Caco-2 (cell line): Measurements from ENCODE around the gene CACNA1I. TPM values are rescaled to one million over a fixed set of nuclear protein-coding genes. Genes with fewer than 3 reads are reported as not detected.

ENCODE experiments used
- BruUV-seq: library from RNA; stranded (reverse); fragments of 400-500 nt; replicated peaks from 2 replicates; lab custom pipeline; 2021; lab: Mats Ljungman, UMichigan
- CTCF ChIA-PET: fragments of 300-600 bp; sonication (Branson Sonifier 250); formaldehyde crosslinking; loops from one replicate; lab custom pipeline; 2022; ENCODE audit warnings: antibody characterized with exemption; lab: Charles Lee
- POLR2A ChIA-PET: fragments of 300-600 bp; sonication (Branson Sonifier 250); formaldehyde crosslinking; loops from one replicate; lab custom pipeline; 2022; ENCODE audit warnings: antibody characterized with exemption; lab: Charles Lee
- DNase-seq, 2 experiments: peaks; one replicate each; pipeline versions ENCODE4 v3.0.0 to v3.0.0-alpha.2; 2020 to 2022
- H3K27me3 ChIP-seq: replicated peaks from 2 replicates; pipeline ENCODE4 v1.6.0; 2011; ENCODE audit warnings: low read length; ENCODE audit not compliant: control insufficient read depth, insufficient read depth
- H3K36me3 ChIP-seq: 2 replicates; pipeline ENCODE4 v1.5.1; 2011; ENCODE audit warnings: low read length; ENCODE audit not compliant: control insufficient read depth, insufficient read depth
- H3K4me1 ChIP-seq: fragments of 250-450 bp; sonication (Bioruptor Pico); 2 replicates; pipeline ENCODE4 v1.5.1; 2020; ENCODE audit warnings: mild to moderate bottlenecking
- H3K4me3 ChIP-seq: 2 replicates; pipeline ENCODE4 v1.5.1; 2011; ENCODE audit warnings: low read depth, mild to moderate bottlenecking, control low read depth, low read length
- H3K9me3 ChIP-seq: fragments of 250-450 bp; sonication (Bioruptor Pico); 2 replicates; pipeline ENCODE4 v1.5.1; 2020; ENCODE audit warnings: mild to moderate bottlenecking, moderate library complexity
- H3K27ac Mint-ChIP-seq: one replicate; pipeline ENCODE4 v1.8.0; 2022; ENCODE audit warnings: mixed read lengths; ENCODE audit not compliant: unreplicated experiment
- H3K27me3 Mint-ChIP-seq: one replicate; pipeline ENCODE4 v1.8.0; 2022; ENCODE audit warnings: mixed read lengths; ENCODE audit not compliant: insufficient read depth, unreplicated experiment
- H3K36me3 Mint-ChIP-seq: one replicate; pipeline ENCODE4 v1.8.0; 2022; ENCODE audit warnings: mild to moderate bottlenecking, mixed read lengths; ENCODE audit not compliant: insufficient read depth, unreplicated experiment
- H3K4me1 Mint-ChIP-seq: one replicate; pipeline ENCODE4 v1.8.0; 2022; ENCODE audit warnings: low read depth, mixed read lengths; ENCODE audit not compliant: unreplicated experiment
- H3K4me3 Mint-ChIP-seq: one replicate; pipeline ENCODE4 v1.8.0; 2022; ENCODE audit warnings: mild to moderate bottlenecking, moderate library complexity, mixed read lengths; ENCODE audit not compliant: unreplicated experiment
- H3K9me3 Mint-ChIP-seq: one replicate; pipeline ENCODE4 v1.8.0; 2022; ENCODE audit warnings: mixed read lengths; ENCODE audit not compliant: unreplicated experiment
- CTCF ChIP-seq, 2 experiments: fragments of 200-600 bp in 1 of 2; IDR thresholded peaks; 1 replicate in 1 of 2; 2 replicates in 1 of 2; pipeline versions ENCODE4 v1.5.1 to v1.8.0; 2011 to 2022; ENCODE audit warnings: antibody characterized with exemption in 1 of 2, control low read depth in 1 of 2, inconsistent platforms in 1 of 2, low read depth in 1 of 2, low read length in 1 of 2, mild to moderate bottlenecking in 1 of 2, moderate library complexity in 1 of 2; ENCODE audit not compliant: insufficient read depth in 1 of 2, severe bottlenecking in 1 of 2, unreplicated experiment in 1 of 2
- intact Hi-C: fragments of 100-400 bp; cut with micrococcal nuclease; formaldehyde crosslinking; loops from one replicate; pipeline ENCODE4 v1.10.0; 2022; ENCODE audit not compliant: unreplicated experiment
- total RNA-seq: library from RNA; stranded (reverse); gene quantifications from 2 replicates; pipeline ENCODE4 v1.2.3, GENCODE V29; 2022

The CACNA1I gene
- total RNA-seq, 1 experiment from 2014 or later = not detected

GRCh38 chr22:39707816-39708215 is 137.3 kb downstream of the CACNA1I start:
- no TSS peak for BruUV-seq
- no peaks in the 10 kb centered on the region for H3K27me3 ChIP-seq
- Mint-ChIP-seq H3K4me3 (no peak overlapping the region), H3K9me3 (no peaks in the 10 kb centered on the region), H3K27ac (no peak overlapping the region), H3K4me1 (peaks cover 1% of the 10 kb centered on the region), H3K36me3 (no peaks in the 10 kb centered on the region), H3K27me3 (peaks cover 3% of the 10 kb centered on the region)
- intact Hi-C loops = no loop called here
- H3K4me3 ChIP-seq = no peak overlapping the region
- CTCF ChIA-PET = interaction anchor here (0.7 kb wide), 1 partner anchor 942 kb away, joined by 3 read pairs; no protein-coding TSS in a partner anchor
- TF ChIP-seq CTCF (IDR thresholded peaks at IDR 0.05; ENCODE audit: insufficient read depth in 1 of 2, low read depth in 1 of 2, low read length in 1 of 2, severe bottlenecking in 1 of 2, unreplicated experiment in 1 of 2) = no peak
- H3K9me3 ChIP-seq = no peaks in the 10 kb centered on the region
- no peaks in the 10 kb centered on the region for H3K36me3 ChIP-seq
- H3K4me1 ChIP-seq = 0 out of 2 replicates have a peak, but pooled peaks cover under 1% of the 10 kb centered on the region
- DNase-seq = no peak
- POLR2A ChIA-PET = no interaction called here

DNA sequence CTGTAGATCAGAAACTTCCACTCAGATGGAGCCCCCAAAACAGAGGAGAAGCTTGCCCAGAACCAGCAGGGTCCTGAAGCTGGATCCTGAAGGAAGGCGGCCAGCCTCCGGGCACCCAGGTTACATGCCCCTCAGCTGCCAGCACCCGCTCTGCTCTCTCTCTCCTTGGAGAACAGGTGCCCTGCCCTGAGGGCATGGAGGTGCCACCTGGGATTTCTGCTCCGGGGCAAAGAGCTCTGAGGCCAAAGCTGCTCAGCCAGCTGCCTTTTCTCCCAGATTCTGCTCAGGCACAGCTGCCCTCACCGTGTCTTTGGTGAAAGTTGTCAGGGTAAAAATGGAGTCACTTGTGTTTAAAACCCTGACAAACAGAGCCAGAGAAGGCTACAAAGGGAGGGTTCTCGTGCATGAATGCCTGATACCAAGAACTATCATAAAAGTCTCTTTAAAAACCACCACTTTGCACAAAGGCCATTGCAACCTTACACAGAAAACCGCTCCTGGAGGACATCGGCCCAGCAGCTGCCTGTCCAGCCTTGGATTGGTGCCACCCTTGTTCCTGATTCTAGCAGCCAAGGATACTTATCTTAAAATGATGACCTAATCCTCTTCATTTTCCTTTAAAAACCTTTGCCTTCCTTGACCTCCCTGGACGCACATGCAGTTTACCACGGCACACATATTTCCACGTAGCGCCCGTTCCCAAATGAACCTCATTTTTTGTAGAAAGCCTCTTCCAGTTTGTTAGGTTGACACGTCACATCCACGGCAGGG is 140.0 kb downstream of the CACNA1I start:
- H3K9me3 Mint-ChIP-seq = no peaks in the 10 kb centered on the region
- Histone ChIP-seq H3K36me3 (no peaks in the 10 kb centered on the region), H3K4me3 (no peak overlapping the region), H3K4me1 (0 out of 2 replicates have a peak, but pooled peaks cover 5% of the 10 kb centered on the region), H3K9me3 (no peaks in the 10 kb centered on the region), H3K27me3 (no peaks in the 10 kb centered on the region)
- H3K27ac Mint-ChIP-seq = no peak overlapping the region
- POLR2A ChIA-PET = no interaction called here
- peaks cover 7% of the 10 kb centered on the region for H3K4me1 Mint-ChIP-seq
- H3K36me3 Mint-ChIP-seq = no peaks in the 10 kb centered on the region
- H3K27me3 Mint-ChIP-seq = peaks cover 3% of the 10 kb centered on the region
- TF ChIP-seq CTCF (IDR thresholded peaks at IDR 0.05; ENCODE audit: insufficient read depth in 1 of 2, low read depth in 1 of 2, low read length in 1 of 2, severe bottlenecking in 1 of 2, unreplicated experiment in 1 of 2) = no peak
- no TSS peak for BruUV-seq
- CTCF ChIA-PET = no interaction called here
- DNase-seq = no peak
- intact Hi-C loops = no loop called here
- H3K4me3 Mint-ChIP-seq = no peak overlapping the region

GRCh38 chr22:39712081-39712480 is 141.5 kb downstream of the CACNA1I start:
- ChIA-PET CTCF (interaction anchor here (0.7 kb wide), 1 partner anchor 848 kb away, joined by 4 read pairs; no protein-coding TSS in a partner anchor), POLR2A (no interaction called here)
- intact Hi-C loops = no loop called here
- Mint-ChIP-seq H3K4me3 (no peak overlapping the region), H3K9me3 (no peaks in the 10 kb centered on the region), H3K27me3 (peaks cover 3% of the 10 kb centered on the region), H3K36me3 (no peaks in the 10 kb centered on the region), H3K27ac (no peak overlapping the region), H3K4me1 (peaks cover 7% of the 10 kb centered on the region)
- no peak for DNase-seq
- Histone ChIP-seq H3K4me3 (no peak overlapping the region), H3K36me3 (no peaks in the 10 kb centered on the region), H3K9me3 (no peaks in the 10 kb centered on the region), H3K27me3 (no peaks in the 10 kb centered on the region), H3K4me1 (0 out of 2 replicates have a peak, but pooled peaks cover 5% of the 10 kb centered on the region)
- no peak for TF ChIP-seq CTCF (IDR thresholded peaks at IDR 0.05; ENCODE audit: insufficient read depth in 1 of 2, low read depth in 1 of 2, low read length in 1 of 2, severe bottlenecking in 1 of 2, unreplicated experiment in 1 of 2)
- BruUV-seq = no TSS peak
